K562 (cell line): ENCODE measurements around the gene CHAF1A.

Experiments used
- CTCF ChIP-seq, 3 experiments: IDR thresholded peaks in 2 of 3; conservative IDR thresholded peaks in 1 of 3; 2 replicates each; pipeline ENCODE4 v1.5.1; 2011 to 2012; ENCODE audit warnings: low read length in 3 of 3, mild to moderate bottlenecking in 3 of 3, control low read depth in 2 of 3, improper control_type of control experiment in 1 of 3, inconsistent platforms in 1 of 3, low read depth in 1 of 3, mixed read lengths in 1 of 3, moderate library complexity in 1 of 3; ENCODE audit not compliant: insufficient read depth in 2 of 3
- EP300 ChIP-seq: IDR thresholded peaks from 2 replicates; pipeline ENCODE4 v1.6.1; 2012; ENCODE audit warnings: low read length, improper control_type of control experiment
- FOS ChIP-seq: IDR thresholded peaks from 3 replicates; pipeline ENCODE4 v1.6.1; 2011; ENCODE audit not compliant: insufficient read length; ENCODE audit errors: extremely low read depth
- MYC ChIP-seq, 2 experiments: fragments of 250-450 bp in 1 of 2; sonication (Bioruptor Pico) in 1 of 2; IDR thresholded peaks; 2 replicates each; pipeline versions ENCODE4 v1.5.1 to v1.6.1; 2012 to 2021; ENCODE audit warnings: low read depth in 2 of 2, borderline replicate concordance in 1 of 2, improper control_type of control experiment in 1 of 2, low read length in 1 of 2, mild to moderate bottlenecking in 1 of 2, moderate library complexity in 1 of 2
- NFXL1 ChIP-seq: fragments of 450-650 bp; formaldehyde crosslinking; IDR thresholded peaks from 2 replicates; pipeline ENCODE4 v1.4.0; 2021; ENCODE audit warnings: mild to moderate bottlenecking
- NFYB ChIP-seq: IDR thresholded peaks from 2 replicates; pipeline ENCODE4 v1.6.1; 2011; ENCODE audit warnings: mild to moderate bottlenecking, moderate library complexity; ENCODE audit not compliant: insufficient read length; ENCODE audit errors: extremely low read depth
- NR0B1 ChIP-seq: fragments of 450-650 bp; IDR thresholded peaks from one replicate; pipeline ENCODE4 v1.6.1; 2018; ENCODE audit warnings: mild to moderate bottlenecking, moderate library complexity; ENCODE audit not compliant: partially characterized antibody
- POLR2A ChIP-seq: fragments of 450-650 bp; conservative IDR thresholded peaks from 2 replicates; pipeline ENCODE4 v1.6.1; 2016
- RAD21 ChIP-seq, 2 experiments: fragments of 250-450 bp in 1 of 2; fragments of 450-650 bp in 1 of 2; sonication (Bioruptor Pico) in 1 of 2; formaldehyde crosslinking in 1 of 2; IDR thresholded peaks in 1 of 2; conservative IDR thresholded peaks in 1 of 2; 2 replicates each; pipeline versions ENCODE4 v1.4.0 to v1.8.0; 2020 to 2022; ENCODE audit warnings: mild to moderate bottlenecking in 2 of 2, moderate library complexity in 1 of 2
- RCOR1 ChIP-seq, 2 experiments: IDR thresholded peaks; 2 replicates each; pipeline ENCODE4 v1.6.1; 2012; ENCODE audit warnings: low read depth in 2 of 2, low read length in 2 of 2, borderline replicate concordance in 1 of 2, improper control_type of control experiment in 1 of 2
- ZZZ3 ChIP-seq: fragments of 450-650 bp; IDR thresholded peaks from 2 replicates; pipeline ENCODE4 v1.6.1; 2016; ENCODE audit warnings: antibody characterized with exemption, mild to moderate bottlenecking, moderate library complexity

- TF ChIP-seq NFXL1 (CRISPR knock-in tag) (no peak), FOS (no peak), CTCF (IDR thresholded peaks at IDR 0.05 in 2 of 3, conservative IDR thresholded peaks at IDR 0.05 in 1 of 3; ENCODE audit: insufficient read depth in 2 of 3, low read depth in 1 of 3, low read length in 3 of 3) (no peak), NFYB (no peak), RAD21 (CRISPR knock-in tag; conservative IDR thresholded peaks at IDR 0.05 in 1 of 2, IDR thresholded peaks at IDR 0.05 in 1 of 2) (no peak), POLR2A (no peak), NR0B1 (no peak), EP300 (no peak), RCOR1 (IDR thresholded peaks at IDR 0.05; ENCODE audit: borderline replicate concordance in 1 of 2, low read depth in 2 of 2, low read length in 2 of 2) (no peak), MYC (IDR thresholded peaks at IDR 0.05; ENCODE audit: low read depth, low read length) (no peak), MYC (CRISPR knock-in tag; IDR thresholded peaks at IDR 0.05; ENCODE audit: borderline replicate concordance, low read depth) (no peak), ZZZ3 (no peak)
Measured at GRCh38 chr19:4399812-4400134, 2.7 kb upstream of the CHAF1A start.
